ENCODE measurements around the gene DDTL. TPM values are rescaled to one million over a fixed set of nuclear protein-coding genes. Genes with fewer than 3 reads are reported as not detected.
"Not testable (repeated sequence)": the region's sequence is repeated elsewhere in the genome, so short reads cannot be mapped to it uniquely, and the experiment has no call there.

Gene DDTL
- total RNA-seq, 2 experiments from 2014 or later, result 0.72 to 0.76 TPM

DNA sequence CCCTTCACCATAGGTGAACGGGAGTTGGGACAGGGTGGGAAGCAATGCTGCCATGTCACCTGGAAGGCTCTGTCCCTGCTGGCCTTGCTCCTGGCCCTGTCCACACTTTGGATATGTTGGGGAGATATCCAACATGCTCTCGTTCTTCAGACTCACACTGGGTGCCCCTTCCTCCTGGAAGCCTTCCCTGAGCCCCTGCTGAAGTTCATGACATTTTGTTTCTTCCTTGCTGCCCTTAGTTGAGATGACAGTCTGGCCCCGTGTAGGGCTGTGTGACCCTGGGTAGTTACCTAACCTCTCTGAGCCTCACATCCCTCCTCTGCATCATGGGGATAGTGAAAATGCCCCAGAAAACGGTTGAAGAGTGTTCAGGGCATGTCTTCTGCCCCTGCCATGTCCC is 13.2 kb upstream of the DDTL start:
- H3K4me1 Mint-ChIP-seq (ENCODE audit: low read depth); H3K27ac Mint-ChIP-seq; H3K9me3 Mint-ChIP-seq; intact Hi-C loops (cut with micrococcal nuclease); CTCF ChIA-PET; H3K4me3 Mint-ChIP-seq; DNase-seq; H3K36me3 Mint-ChIP-seq (ENCODE audit: low read depth); H3K27me3 Mint-ChIP-seq (ENCODE audit: low read depth): not testable (repeated sequence)

DNA sequence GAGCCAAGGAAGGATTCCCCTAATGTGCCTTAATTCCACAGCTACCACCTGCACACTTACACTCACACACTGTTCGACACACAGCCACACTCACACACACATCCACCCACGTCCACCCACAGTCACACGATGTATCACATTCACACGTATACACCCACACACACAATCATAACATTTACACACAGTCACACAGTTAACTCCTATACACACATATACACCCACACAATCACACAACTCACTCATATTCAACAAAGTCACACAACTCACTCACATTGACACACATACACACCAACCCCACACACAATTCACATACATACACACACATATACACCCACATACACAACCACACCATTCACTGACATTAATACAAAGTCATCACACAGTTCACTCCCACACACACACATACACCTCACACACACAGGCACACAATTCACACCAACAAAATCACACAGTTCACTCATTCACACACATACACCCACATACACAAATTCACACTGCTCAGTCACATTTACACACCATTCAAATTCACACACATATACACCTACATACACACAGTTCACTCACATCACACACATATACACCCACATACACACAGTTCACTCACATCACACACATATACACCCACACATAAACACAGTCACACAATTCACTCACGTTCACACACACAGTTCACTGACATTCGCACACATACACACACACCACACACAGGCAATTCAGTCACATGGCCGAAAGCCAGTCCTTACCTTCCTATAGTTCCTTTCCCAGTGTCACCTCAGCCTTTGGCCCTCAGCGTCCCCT is 12.3 kb upstream of the DDTL start:
- H3K9me3 Mint-ChIP-seq; H3K4me1 Mint-ChIP-seq (ENCODE audit: low read depth); DNase-seq; H3K27ac Mint-ChIP-seq; H3K36me3 Mint-ChIP-seq (ENCODE audit: low read depth); intact Hi-C loops (cut with micrococcal nuclease); CTCF ChIA-PET; H3K4me3 Mint-ChIP-seq; H3K27me3 Mint-ChIP-seq (ENCODE audit: low read depth): not testable (repeated sequence)

DNA sequence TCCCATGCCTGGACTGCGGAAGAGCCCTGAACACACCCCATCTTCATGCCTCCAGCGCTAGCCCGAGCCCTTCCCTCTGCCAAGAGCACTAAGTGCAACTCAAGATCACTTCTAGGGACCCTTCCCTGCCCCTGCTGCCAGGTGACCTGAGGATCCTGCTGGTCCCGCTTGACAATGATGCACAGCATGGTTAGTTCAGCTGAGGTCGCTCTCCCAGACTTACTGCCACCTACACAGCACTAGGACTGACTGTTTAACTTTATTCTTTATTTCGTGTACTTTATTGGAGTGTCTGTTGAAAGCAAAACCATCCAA is 11.7 kb upstream of the DDTL start:
- H3K9me3 Mint-ChIP-seq; H3K27me3 Mint-ChIP-seq (ENCODE audit: low read depth); H3K4me3 Mint-ChIP-seq; CTCF ChIA-PET; H3K4me1 Mint-ChIP-seq (ENCODE audit: low read depth); H3K36me3 Mint-ChIP-seq (ENCODE audit: low read depth); H3K27ac Mint-ChIP-seq; DNase-seq: not testable (repeated sequence)
- intact Hi-C loops (cut with micrococcal nuclease), result loop anchor here (5.0 kb wide), 1 partner anchor 93 kb away; no protein-coding TSS in a partner anchor

DNA sequence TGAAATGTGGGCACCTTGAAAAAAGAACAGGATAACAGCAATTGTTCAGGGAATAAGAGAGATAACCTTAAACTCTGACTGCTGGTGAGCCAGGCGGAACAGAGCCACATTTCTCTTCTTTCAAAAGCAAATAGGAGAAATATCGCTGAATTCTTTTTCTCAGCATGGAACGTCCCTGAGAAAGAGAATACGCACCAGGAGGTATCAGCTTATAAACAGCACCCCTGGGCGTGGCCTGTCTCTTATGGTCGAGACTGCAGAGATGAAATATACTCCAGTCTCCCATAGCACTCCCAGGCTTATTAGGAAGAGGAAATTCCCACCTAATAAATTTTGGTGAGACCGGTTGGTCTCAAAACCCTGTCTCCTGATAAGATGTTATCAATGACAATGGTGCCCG is 10.8 kb upstream of the DDTL start:
- H3K9me3 Mint-ChIP-seq; H3K36me3 Mint-ChIP-seq (ENCODE audit: low read depth); H3K27ac Mint-ChIP-seq; H3K4me3 Mint-ChIP-seq; H3K27me3 Mint-ChIP-seq (ENCODE audit: low read depth); H3K4me1 Mint-ChIP-seq (ENCODE audit: low read depth); DNase-seq: not testable (repeated sequence)
- CTCF ChIA-PET, result interaction anchor here (0.6 to 0.7 kb wide), 2 partner anchors 93 to 278 kb away, joined by 3 to 4 read pairs; no protein-coding TSS in a partner anchor
- intact Hi-C loops (cut with micrococcal nuclease), result loop anchor here (5.0 kb wide), 1 partner anchor 94 kb away; no protein-coding TSS in a partner anchor

DNA sequence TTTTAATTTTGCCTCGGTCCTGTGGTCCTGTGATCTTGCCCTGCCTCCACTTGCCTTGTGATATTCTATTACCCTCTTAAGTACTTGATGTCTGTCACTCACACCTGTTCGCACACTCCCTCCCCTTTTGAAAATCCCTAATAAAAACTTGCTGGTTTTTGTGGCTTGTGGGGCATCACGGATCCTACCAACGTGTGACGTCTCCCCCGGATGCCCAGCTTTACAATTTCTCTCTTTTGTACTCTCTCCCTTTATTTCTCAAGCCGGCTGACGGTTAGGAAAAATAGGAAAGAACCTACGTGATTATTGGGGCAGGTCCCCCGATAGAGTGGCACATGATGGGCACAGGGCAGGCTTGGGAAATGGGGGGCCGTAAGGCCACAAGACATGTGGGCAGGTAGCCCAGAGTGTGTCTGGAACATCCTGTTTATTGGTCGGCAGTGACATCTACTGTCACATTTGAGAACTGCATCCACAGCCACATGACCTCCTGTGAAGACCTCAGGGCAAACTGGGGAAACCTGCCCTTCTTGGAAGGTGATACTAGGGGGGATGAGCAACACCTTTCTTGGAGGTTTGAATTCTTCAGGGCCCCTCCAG is 10.3 kb upstream of the DDTL start:
- H3K4me3 Mint-ChIP-seq; H3K4me1 Mint-ChIP-seq (ENCODE audit: low read depth); H3K9me3 Mint-ChIP-seq; H3K27ac Mint-ChIP-seq; H3K27me3 Mint-ChIP-seq (ENCODE audit: low read depth); H3K36me3 Mint-ChIP-seq (ENCODE audit: low read depth): not testable (repeated sequence)
- intact Hi-C loops (cut with micrococcal nuclease), result loop anchor here (5.0 kb wide), 1 partner anchor 94 kb away; no protein-coding TSS in a partner anchor
- CTCF ChIA-PET, result interaction anchor here (0.6 to 0.7 kb wide), 2 partner anchors 94 to 278 kb away, joined by 3 to 4 read pairs; no protein-coding TSS in a partner anchor
- peak; percentile 91 for DNase-seq

DNA sequence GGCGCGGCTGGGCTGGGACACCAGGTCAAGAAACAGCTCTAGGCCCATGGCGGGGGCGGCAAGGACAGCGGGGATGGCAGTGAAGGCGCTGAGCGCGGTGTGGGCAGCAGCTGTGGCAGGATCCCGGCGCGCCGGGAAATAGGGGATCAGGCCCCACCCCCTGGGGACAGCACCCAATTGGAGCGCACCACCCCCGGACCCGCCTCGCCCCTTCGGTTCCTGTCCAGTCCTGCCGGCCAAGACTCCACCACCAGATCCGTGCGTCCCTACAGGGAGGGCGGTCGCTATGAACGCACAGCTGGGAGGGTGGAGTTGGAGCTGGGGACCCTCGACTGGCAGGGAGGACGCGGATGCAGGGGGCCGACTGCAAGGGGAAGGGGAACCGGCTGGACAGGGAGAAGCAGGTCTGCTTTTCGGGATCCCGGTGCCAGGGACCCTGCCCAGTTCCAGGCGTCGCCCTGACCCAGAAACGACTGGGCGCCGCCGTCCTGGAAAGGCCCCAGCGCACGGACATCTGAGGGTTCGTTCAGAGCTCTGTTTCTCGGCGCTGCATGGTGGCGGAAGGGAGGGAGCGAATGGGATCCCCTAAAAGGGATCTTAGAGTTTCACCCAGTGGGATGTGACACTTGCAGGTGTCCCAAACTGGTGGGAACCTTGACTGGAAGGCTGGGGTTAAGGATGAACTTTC is 5.5 kb upstream of the DDTL start, which contains the start of gene GSTT2B:
GSTT2B (minus strand) TSS at position 112 of the 688 bp plus-strand sequence; CDS start at position 48, 64 bp downstream.
- H3K36me3 Mint-ChIP-seq (ENCODE audit: low read depth); intact Hi-C loops (cut with micrococcal nuclease); H3K4me3 Mint-ChIP-seq; CTCF ChIA-PET; DNase-seq; H3K9me3 Mint-ChIP-seq; H3K27ac Mint-ChIP-seq; H3K4me1 Mint-ChIP-seq (ENCODE audit: low read depth); H3K27me3 Mint-ChIP-seq (ENCODE audit: low read depth): not testable (repeated sequence)

DNA sequence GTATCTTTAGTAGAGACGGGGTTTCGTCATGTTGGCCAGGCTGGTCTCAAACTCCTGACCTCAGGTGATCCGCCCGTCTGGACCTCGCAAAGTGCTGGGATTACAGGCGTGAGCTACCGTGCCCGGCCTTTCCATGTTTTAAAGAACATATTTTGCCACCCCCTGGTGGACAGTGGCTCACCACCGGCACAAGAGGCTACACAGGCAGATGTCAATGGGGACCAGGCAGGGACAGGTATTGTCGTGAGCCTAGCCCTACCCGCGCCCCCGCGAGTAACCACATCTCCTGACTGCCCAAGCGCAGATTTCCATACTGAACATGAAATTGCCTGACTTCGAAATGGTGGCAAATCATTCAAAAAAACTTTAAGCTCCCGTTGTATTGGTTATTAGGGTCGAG is 594 bp upstream of the DDTL start:
- H3K4me3 Mint-ChIP-seq; DNase-seq; H3K27ac Mint-ChIP-seq; intact Hi-C loops (cut with micrococcal nuclease); CTCF ChIA-PET; H3K9me3 Mint-ChIP-seq; H3K27me3 Mint-ChIP-seq (ENCODE audit: low read depth): not testable (repeated sequence)
- Mint-ChIP-seq H3K4me1 (ENCODE audit: low read depth) (peaks cover 16% of the 10 kb centered on the region), H3K36me3 (ENCODE audit: low read depth) (peaks cover 13% of the 10 kb centered on the region)

DNA sequence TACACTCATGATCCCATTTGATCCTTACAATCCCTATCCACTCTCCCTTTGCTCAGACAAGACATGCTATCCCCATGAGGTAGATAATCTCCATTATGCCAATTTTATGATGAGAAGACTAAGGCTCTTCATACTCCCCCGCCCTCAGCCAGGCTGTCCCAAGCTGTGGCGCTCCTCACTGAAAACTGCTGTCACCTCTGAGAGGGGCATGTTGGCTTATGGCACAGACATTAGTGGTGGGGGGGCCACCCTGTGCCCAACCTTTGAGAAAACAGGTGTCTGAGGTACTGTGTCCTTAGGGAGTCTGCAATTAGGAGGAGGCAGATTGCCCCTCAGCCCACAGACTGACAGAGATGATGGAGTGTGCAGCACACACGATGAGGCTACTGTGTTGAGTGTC is 2.4 kb downstream of the DDTL start:
- peaks cover 19% of the 10 kb centered on the region for H3K36me3 Mint-ChIP-seq (ENCODE audit: low read depth)

DNA sequence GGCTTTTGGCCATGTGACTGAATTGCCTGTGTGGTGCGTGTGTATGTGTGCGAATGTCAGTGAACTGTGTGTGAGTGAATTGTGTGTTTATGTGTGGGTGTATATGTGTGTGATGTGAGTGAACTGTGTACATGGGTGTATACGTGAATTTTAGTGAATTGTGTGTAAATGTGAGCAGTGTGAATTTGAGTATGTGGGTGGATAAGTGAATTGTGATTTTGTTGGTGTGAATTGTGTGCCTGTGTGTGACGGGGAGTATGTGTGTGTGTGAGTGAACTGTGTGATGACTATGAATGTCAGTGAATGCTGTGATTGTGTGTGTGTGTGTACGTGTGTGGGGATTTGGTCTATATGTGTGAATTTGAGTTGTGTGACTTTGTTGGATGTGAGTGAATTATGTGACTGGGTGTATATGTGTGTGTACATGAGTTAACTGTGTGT is 3.5 kb downstream of the DDTL start:
- CTCF ChIA-PET, result no interaction called here
- no peak for DNase-seq
- intact Hi-C loops (cut with micrococcal nuclease), result no loop called here
- H3K27me3 Mint-ChIP-seq (ENCODE audit: low read depth), result no peaks in the 10 kb centered on the region
- no peaks in the 10 kb centered on the region for H3K9me3 Mint-ChIP-seq
- peak overlapping the region; percentile 0 for H3K4me3 Mint-ChIP-seq
- no peak overlapping the region for H3K27ac Mint-ChIP-seq
- H3K36me3 Mint-ChIP-seq (ENCODE audit: low read depth), result peaks cover 19% of the 10 kb centered on the region
- peaks cover 19% of the 10 kb centered on the region for H3K4me1 Mint-ChIP-seq (ENCODE audit: low read depth)

More for the DNA sequence above, 2.4 kb downstream of the DDTL start:
- CTCF ChIA-PET, result no interaction called here
- intact Hi-C loops (cut with micrococcal nuclease), result no loop called here
- Mint-ChIP-seq H3K4me1 (ENCODE audit: low read depth) (peaks cover 19% of the 10 kb centered on the region), H3K27me3 (ENCODE audit: low read depth) (no peaks in the 10 kb centered on the region), H3K4me3 (no peak overlapping the region), H3K9me3 (no peaks in the 10 kb centered on the region), H3K27ac (no peak overlapping the region)
- no peak for DNase-seq

DNA sequence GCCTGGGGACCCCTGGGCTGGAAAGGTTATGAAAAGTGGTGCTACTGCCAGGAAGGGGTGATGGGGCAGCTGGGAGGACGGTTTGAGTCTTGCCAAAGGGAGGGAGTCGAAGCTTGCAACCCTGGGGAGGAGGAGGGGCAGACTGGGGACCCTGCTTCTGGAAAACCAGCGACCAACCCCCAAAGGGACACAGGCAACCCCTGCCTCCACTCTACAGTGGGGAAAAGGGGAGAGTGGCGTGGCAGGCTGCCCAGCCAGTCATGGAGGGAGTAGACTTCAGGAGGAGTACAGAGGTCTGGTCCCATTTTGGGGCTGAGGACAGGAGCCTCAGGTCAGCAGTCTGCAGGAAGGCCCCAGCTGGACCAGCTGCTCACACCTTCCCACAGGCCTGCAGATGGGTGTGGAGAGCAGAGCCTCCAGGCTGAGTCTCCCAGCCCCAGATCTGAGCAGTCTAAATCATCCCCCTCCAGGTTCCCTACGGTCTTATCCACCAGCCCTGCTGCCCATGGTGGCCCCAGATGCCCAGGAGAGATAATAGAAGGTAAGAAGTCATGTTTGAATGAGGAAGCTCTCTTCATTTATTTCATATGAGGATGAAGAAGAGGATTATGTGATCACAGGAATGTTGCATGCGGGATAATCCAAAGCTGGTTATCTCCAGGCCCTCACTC is 4.3 kb downstream of the DDTL start:
- Mint-ChIP-seq H3K36me3 (ENCODE audit: low read depth) (peaks cover 19% of the 10 kb centered on the region), H3K9me3 (no peaks in the 10 kb centered on the region), H3K4me3 (peak overlapping the region; percentile 7), H3K27ac (peak overlapping the region; percentile 41), H3K4me1 (ENCODE audit: low read depth) (peaks cover 19% of the 10 kb centered on the region), H3K27me3 (ENCODE audit: low read depth) (no peaks in the 10 kb centered on the region)
- DNase-seq, result no peak
- CTCF ChIA-PET, result no interaction called here
- intact Hi-C loops (cut with micrococcal nuclease), result no loop called here

DNA sequence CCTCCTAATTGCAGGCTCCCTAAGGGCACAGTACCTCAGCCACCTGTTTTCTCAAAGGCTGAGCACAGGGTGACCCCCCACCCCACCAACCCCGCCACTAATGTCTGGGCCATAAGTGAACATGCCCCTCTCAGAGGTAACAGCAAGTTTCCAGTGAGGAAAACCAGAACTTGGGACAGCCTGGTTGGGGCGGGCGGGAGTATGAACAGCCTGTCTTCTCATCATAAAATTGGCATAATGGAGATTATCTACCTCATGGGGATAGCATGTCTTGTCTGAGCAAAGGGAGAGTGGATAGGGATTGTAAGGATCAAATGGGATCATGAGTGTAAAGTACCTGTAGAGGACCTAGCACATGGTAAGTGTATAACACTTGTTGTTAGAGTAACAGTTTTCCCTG is 5.2 kb downstream of the DDTL start:
- H3K36me3 Mint-ChIP-seq (ENCODE audit: low read depth), result peaks cover 19% of the 10 kb centered on the region
- H3K4me1 Mint-ChIP-seq (ENCODE audit: low read depth), result peaks cover 19% of the 10 kb centered on the region
- CTCF ChIA-PET; DNase-seq; H3K9me3 Mint-ChIP-seq; H3K27me3 Mint-ChIP-seq (ENCODE audit: low read depth); intact Hi-C loops (cut with micrococcal nuclease); H3K4me3 Mint-ChIP-seq: not testable (repeated sequence)
- peak overlapping the region; percentile 13 for H3K27ac Mint-ChIP-seq

DNA sequence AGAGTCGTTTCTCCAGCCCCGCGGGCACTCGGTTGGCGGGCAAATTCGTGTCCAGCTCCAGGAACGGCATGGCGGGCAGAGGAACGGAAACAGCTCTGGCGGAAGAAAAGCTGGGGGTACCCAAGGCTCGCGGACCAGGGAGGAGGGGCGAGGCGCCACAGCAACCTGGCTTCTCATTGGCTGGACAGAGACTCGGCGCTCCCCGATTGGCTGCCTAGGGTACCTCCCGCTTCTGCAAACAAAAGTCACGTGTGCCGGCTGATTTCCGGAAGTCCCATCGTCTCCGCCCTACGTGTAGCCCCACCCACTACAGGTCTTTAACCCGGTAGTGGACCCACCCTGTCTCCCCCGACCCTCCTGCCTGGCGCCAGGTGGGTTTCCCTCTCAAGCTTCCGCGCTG is 7.7 kb downstream of the DDTL start, which contains the start of gene DDT:
DDT (minus strand) TSS at position 97 of the 400 bp plus-strand sequence; CDS start at position 70, 27 bp downstream.
- Mint-ChIP-seq H3K4me1 (ENCODE audit: low read depth) (peaks cover 15% of the 10 kb centered on the region), H3K36me3 (ENCODE audit: low read depth) (peaks cover 15% of the 10 kb centered on the region)
- H3K27me3 Mint-ChIP-seq (ENCODE audit: low read depth); DNase-seq; CTCF ChIA-PET; intact Hi-C loops (cut with micrococcal nuclease); H3K9me3 Mint-ChIP-seq; H3K4me3 Mint-ChIP-seq; H3K27ac Mint-ChIP-seq: not testable (repeated sequence)
